Esophagus squamous epithelium (tissue), 5 donors: ENCODE data around the gene GLG1. TPM values are rescaled to one million over a fixed set of nuclear protein-coding genes. Genes with fewer than 3 reads are reported as not detected.

Experiments used
- DNase-seq: peaks from one replicate; lab custom pipeline; 2025; lab: John Stamatoyannopoulos, UW
- H3K27ac ChIP-seq, 4 donors: fragments of 200-600 bp; sonication (generic); one replicate each; pipeline ENCODE4 v1.5.1; 2016 to 2019; ENCODE audit warnings: mild to moderate bottlenecking in 1 of 4
- H3K27me3 ChIP-seq, 4 donors: fragments of 200-600 bp; sonication (generic); 1 replicate in 3 of 4; 2 replicates in 1 of 4; pipeline versions ENCODE4 v1.5.1 to v1.6.0; 2017 to 2021; ENCODE audit warnings: antibody characterized with exemption in 1 of 4
- H3K36me3 ChIP-seq, 3 donors: fragments of 200-600 bp; sonication (generic); one replicate each; pipeline ENCODE4 v1.5.1; 2016 to 2019
- H3K4me1 ChIP-seq, 3 donors: fragments of 200-600 bp; sonication (generic); one replicate each; pipeline ENCODE4 v1.5.1; 2017 to 2019
- H3K4me3 ChIP-seq, 4 donors: fragments of 200-600 bp; sonication (generic); 1 replicate in 3 of 4; 2 replicates in 1 of 4; pipeline ENCODE4 v1.5.1; 2016 to 2019; ENCODE audit warnings: mild to moderate bottlenecking in 2 of 4, moderate library complexity in 1 of 4
- H3K9me3 ChIP-seq, 3 donors: fragments of 200-600 bp; sonication (generic); one replicate each; pipeline ENCODE4 v1.5.1; 2016 to 2019
- CTCF ChIP-seq, 6 experiments: fragments of 450-650 bp in 4 of 6; fragments of 200-600 bp in 2 of 6; sonication (generic) in 2 of 6; IDR thresholded peaks; one replicate each; pipeline ENCODE4 v1.5.1; 2016 to 2019; ENCODE audit warnings: antibody characterized with exemption in 6 of 6, mild to moderate bottlenecking in 4 of 6, moderate library complexity in 4 of 6
- POLR2A ChIP-seq, 4 donors: fragments of 450-650 bp; IDR thresholded peaks; one replicate each; pipeline ENCODE4 v1.6.1; 2017; ENCODE audit warnings: antibody characterized with exemption in 4 of 4, mild to moderate bottlenecking in 4 of 4, moderate library complexity in 3 of 4
- WGBS, 2 donors: methylation state at CpG; one replicate each; pipeline ENCODE4 v1.1.5; 2018; 5-methylcytosine and 5-hydroxymethylcytosine counted together
- intact Hi-C: fragments of 100-400 bp; cut with DNase I; formaldehyde crosslinking; loops from one replicate; pipeline ENCODE4 v1.15.0; 2022
- total RNA-seq, 4 donors: library from RNA; depleted of rRNA; stranded (reverse); fragments of >200 nt; gene quantifications; one replicate each; pipeline ENCODE4 v1.1.0, GENCODE V29; 2016
- donor health status: DM: yes; HTN: yes; CAD: no.

Gene GLG1
- total RNA-seq, 4 donors from 2014 or later: 59.2 to 71.9 (median 60.8) TPM

- Histone ChIP-seq H3K4me3 (no peak overlapping the region), H3K9me3 (no peaks in the 10 kb centered on the region), H3K27me3 (no peaks in the 10 kb centered on the region), H3K4me1 (peaks cover 3 to 15% (median 3%) of the 10 kb centered on the region in 3 donors), H3K27ac (no peak overlapping the region), H3K36me3 (peaks cover 3 to 100% (median 44%) of the 10 kb centered on the region in 3 donors)
- 72 to 87% methylated on average over 6 of the region's 6 CpGs for WGBS, 2 donors
- TF ChIP-seq CTCF (IDR thresholded peaks at IDR 0.05) (no peak), POLR2A (IDR thresholded peaks at IDR 0.05) (no peak)
- intact Hi-C loops: no loop called here
- DNase-seq: no peak
Measured at GRCh38 chr16:74465851-74466685, 140.8 kb downstream of the GLG1 start.

- no peak for DNase-seq
- H3K4me1 ChIP-seq: peaks cover 3 to 15% (median 3%) of the 10 kb centered on the region in 3 donors
- intact Hi-C loops: no loop called here
- peaks cover 0 to 100% (median 40%) of the 10 kb centered on the region in 3 donors for H3K36me3 ChIP-seq
- no peak overlapping the region for H3K27ac ChIP-seq
- 89 to 94% methylated on average over 5 to 7 of the region's 7 CpGs for WGBS, 2 donors
- no peak overlapping the region for H3K4me3 ChIP-seq
- no peaks in the 10 kb centered on the region for H3K9me3 ChIP-seq
- H3K27me3 ChIP-seq: no peaks in the 10 kb centered on the region
- TF ChIP-seq CTCF (IDR thresholded peaks at IDR 0.05) (no peak), POLR2A (IDR thresholded peaks at IDR 0.05) (no peak)
Measured at GRCh38 chr16:74465281-74465680, 141.6 kb downstream of the GLG1 start.

GRCh38 chr16:74463888-74464287 is 143.0 kb downstream of the GLG1 start:
- Histone ChIP-seq H3K27me3 (no peaks in the 10 kb centered on the region), H3K4me3 (no peak overlapping the region), H3K36me3 (peaks cover 0 to 100% (median 42%) of the 10 kb centered on the region in 3 donors), H3K9me3 (no peaks in the 10 kb centered on the region), H3K27ac (no peak overlapping the region), H3K4me1 (peaks cover 3 to 15% (median 3%) of the 10 kb centered on the region in 3 donors)
- intact Hi-C loops: no loop called here
- DNase-seq: no peak
- TF ChIP-seq CTCF (IDR thresholded peaks at IDR 0.05) (no peak), POLR2A (IDR thresholded peaks at IDR 0.05) (no peak)
- 84 to 96% methylated on average over 2 of the region's 2 CpGs for WGBS, 2 donors

GRCh38 chr16:74462361-74462760 is 144.6 kb downstream of the GLG1 start:
- WGBS, 2 donors: 57% methylated on average over 4 of the region's 4 CpGs
- intact Hi-C loops: no loop called here
- no peaks in the 10 kb centered on the region for H3K27me3 ChIP-seq
- H3K36me3 ChIP-seq: peaks cover 0 to 100% (median 49%) of the 10 kb centered on the region in 3 donors
- H3K4me3 ChIP-seq: no peak overlapping the region
- DNase-seq: no peak
- H3K4me1 ChIP-seq: peaks cover 3 to 15% (median 3%) of the 10 kb centered on the region in 3 donors
- no peak for TF ChIP-seq POLR2A (IDR thresholded peaks at IDR 0.05)
- TF ChIP-seq CTCF (IDR thresholded peaks at IDR 0.05): no peak
- no peaks in the 10 kb centered on the region for H3K9me3 ChIP-seq
- peak overlapping the region in 1 of 4 donors; percentile 11 for H3K27ac ChIP-seq

GRCh38 chr16:74461826-74462225 is 145.1 kb downstream of the GLG1 start:
- intact Hi-C loops: no loop called here
- peaks cover 3 to 15% (median 3%) of the 10 kb centered on the region in 3 donors for H3K4me1 ChIP-seq
- no peak overlapping the region for H3K4me3 ChIP-seq
- peak overlapping the region in 1 of 4 donors; percentile 11 for H3K27ac ChIP-seq
- H3K9me3 ChIP-seq: no peaks in the 10 kb centered on the region
- no peaks in the 10 kb centered on the region for H3K27me3 ChIP-seq
- no peak for DNase-seq
- 87 to 91% methylated on average over 9 of the region's 9 CpGs for WGBS, 2 donors
- peaks cover 0 to 100% (median 50%) of the 10 kb centered on the region in 3 donors for H3K36me3 ChIP-seq
- no peak for TF ChIP-seq CTCF (IDR thresholded peaks at IDR 0.05)
- TF ChIP-seq POLR2A (IDR thresholded peaks at IDR 0.05): no peak
